GM12873 (cell line): ENCODE measurements around the gene MT3.

Source experiments
- TF ChIP-seq, protein P1 (sequence below): IDR thresholded peaks from 2 replicates; pipeline ENCODE4 v1.5.1; 2012; ENCODE audit warnings: low read depth, mild to moderate bottlenecking, moderate library complexity, low read length, control low read depth; ENCODE audit not compliant: insufficient read depth; ENCODE audit errors: missing control alignments

The MT3 gene

DNA sequence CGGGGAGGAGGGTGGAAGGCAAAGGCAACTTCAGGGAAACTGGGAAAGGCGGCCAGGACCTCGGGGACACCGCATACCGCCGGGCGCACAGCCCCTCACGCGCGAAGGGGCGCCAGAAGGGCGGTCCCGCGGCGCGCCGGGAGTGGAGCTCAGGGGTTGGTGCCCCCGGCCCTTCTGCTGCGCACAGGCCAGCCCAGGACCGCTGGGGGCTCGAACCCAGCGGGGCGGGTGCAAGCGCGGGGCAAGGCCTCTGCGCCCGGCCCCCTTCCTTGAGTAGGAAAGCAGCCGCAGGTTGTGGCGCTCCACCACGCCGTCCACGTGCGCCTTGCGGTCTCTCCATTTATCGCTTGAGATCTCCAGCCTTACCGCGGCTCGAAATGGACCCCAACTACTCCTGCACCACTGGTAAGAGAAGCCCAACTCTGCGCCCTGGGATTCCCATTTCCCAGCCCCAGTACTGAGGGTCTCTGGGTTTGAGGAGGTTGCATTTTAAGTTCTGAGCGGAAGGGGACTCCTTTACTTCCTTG, 46.2 kb downstream of the MT3 start:
- TF ChIP-seq, protein P1, sequence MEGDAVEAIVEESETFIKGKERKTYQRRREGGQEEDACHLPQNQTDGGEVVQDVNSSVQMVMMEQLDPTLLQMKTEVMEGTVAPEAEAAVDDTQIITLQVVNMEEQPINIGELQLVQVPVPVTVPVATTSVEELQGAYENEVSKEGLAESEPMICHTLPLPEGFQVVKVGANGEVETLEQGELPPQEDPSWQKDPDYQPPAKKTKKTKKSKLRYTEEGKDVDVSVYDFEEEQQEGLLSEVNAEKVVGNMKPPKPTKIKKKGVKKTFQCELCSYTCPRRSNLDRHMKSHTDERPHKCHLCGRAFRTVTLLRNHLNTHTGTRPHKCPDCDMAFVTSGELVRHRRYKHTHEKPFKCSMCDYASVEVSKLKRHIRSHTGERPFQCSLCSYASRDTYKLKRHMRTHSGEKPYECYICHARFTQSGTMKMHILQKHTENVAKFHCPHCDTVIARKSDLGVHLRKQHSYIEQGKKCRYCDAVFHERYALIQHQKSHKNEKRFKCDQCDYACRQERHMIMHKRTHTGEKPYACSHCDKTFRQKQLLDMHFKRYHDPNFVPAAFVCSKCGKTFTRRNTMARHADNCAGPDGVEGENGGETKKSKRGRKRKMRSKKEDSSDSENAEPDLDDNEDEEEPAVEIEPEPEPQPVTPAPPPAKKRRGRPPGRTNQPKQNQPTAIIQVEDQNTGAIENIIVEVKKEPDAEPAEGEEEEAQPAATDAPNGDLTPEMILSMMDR = no peak

DNA sequence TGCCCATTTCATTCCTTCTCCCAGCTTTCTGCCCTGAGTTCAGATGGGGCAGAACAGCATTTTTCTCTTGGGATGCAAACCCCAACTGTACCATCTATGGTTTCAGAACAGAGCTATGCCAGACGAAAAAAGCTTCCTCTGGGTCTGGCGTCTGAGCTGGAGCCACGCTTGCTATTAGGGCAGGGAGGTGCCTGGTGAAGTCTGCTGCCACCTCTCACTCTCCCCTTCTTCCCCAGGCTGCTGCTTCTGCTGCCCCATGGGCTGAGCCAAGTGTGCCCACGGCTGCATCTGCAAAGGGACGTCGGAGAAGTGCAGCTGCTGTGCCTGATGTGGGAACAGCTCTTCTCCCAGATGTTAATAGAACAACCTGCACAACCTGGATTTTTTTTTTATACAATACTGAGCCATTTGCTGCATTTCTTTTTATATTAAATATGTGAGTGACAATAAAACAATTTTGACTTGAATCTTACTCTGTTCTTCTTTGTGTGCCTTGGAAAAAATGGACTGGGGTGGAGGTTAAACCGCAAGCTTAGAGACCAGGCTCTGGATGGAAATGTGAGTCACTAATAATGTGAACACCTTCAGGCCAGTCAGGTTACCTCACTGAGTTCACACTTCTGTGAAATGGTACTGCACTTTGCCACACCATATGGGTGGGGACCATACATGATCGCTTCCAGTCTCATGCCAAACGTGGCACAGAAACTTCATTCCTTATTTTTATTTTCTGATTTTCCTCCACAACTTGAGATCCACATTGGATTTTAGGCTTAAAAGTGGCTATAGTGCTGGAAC, 47.5 kb downstream of the MT3 start:
- TF ChIP-seq, protein P1 = no peak

DNA sequence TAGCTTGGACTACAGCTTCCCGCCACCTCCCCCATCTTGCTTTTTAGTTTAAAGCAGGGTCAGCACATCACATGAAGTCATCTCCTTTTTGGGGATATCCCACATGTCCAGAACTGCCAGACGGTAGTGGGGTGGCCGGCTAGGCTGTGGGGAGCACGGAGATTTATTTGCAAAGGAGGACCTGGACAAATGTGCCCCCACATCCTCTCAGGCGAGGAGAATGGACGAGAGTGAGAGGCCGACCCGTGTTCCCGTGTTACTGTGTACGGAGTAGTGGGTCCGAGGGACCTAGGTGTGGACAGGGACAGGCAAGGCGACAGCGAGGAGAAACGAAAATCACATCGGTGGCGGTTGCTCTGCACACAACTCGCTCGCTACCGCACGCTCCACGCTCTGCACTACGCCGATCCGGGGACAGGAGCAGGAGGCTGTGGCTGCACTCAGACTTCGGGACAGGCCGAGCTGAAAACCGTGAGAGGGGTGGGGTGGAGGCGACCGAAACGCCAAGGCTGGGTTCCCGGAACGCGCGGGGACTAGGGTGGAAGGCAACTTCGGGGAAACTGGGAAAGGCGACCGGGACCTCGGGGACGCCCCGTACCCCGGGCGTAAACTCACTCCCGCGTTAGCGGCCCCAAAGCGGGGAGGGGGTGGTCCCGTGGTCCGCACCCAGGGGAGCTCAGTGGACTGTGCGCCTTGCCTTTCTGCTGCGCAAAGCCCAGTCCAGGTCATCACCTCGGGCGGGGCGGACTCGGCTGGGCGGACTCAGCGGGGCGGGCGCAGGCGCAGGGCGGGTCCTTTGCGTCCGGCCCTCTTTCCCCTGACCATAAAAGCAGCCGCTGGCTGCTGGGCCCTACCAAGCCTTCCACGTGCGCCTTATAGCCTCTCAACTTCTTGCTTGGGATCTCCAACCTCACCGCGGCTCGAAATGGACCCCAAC, 48.8 kb downstream of the MT3 start, which contains the start of gene MT1A:
MT1A (plus strand) TSS at position 853 of the 937 bp plus-strand sequence; CDS start at position 926, 73 bp downstream.
- TF ChIP-seq, protein P1 = no peak

DNA sequence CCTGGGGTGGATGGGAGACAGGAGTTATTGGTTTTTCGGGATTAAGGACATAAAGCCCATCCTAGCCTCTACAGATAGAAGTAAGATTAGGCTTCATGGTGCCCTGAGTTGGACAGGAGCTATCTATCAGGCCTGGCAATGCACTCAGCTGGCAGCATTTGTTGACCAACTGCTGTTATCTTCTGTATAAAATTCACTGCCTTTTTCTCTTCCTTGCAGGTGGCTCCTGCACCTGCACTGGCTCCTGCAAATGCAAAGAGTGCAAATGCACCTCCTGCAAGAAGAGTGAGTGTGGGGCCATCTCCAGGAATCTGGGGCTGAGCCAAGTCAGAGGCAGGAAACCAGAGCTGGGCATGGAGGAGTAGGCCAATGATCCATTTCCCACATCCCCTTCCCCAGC, 49.7 kb downstream of the MT3 start:
- TF ChIP-seq, protein P1 = no peak

DNA sequence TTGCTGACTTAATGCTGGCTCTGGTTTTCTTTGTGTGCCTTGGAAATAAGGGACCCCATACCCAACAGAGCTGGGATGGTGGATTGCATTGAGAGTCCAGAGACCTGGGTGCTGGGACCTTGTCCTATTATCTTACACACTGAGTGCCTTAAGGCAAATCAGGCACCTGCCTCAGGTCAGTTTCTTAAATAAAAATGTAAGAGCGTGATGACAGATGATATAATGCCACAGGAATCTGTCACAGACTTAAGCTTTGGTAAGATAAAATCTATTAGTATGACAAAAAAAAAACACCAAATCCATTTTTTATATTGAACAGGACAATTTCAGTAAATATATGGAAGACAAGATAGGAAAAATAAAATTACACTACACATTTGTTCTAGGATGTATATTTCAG, 50.7 kb downstream of the MT3 start:
- TF ChIP-seq, protein P1 = no peak
